Choroid plexus epithelial cell (primary cell): ENCODE results near the gene OS9.

Experiments used
- DNase-seq: peaks from one replicate; pipeline ENCODE4 v3.0.0-alpha.2; 2010; ENCODE audit warnings: low read depth
- H3K4me3 ChIP-seq: 2 replicates; pipeline ENCODE4 v1.5.1; 2011; ENCODE audit warnings: low read depth, mild to moderate bottlenecking, control low read depth, low read length, moderate library complexity
- TF ChIP-seq, protein P1 (sequence below): conservative IDR thresholded peaks from 2 replicates; pipeline ENCODE4 v1.5.1; 2011; ENCODE audit warnings: low read depth, mild to moderate bottlenecking, control low read depth, inconsistent platforms, low read length, moderate library complexity

Gene OS9

DNA sequence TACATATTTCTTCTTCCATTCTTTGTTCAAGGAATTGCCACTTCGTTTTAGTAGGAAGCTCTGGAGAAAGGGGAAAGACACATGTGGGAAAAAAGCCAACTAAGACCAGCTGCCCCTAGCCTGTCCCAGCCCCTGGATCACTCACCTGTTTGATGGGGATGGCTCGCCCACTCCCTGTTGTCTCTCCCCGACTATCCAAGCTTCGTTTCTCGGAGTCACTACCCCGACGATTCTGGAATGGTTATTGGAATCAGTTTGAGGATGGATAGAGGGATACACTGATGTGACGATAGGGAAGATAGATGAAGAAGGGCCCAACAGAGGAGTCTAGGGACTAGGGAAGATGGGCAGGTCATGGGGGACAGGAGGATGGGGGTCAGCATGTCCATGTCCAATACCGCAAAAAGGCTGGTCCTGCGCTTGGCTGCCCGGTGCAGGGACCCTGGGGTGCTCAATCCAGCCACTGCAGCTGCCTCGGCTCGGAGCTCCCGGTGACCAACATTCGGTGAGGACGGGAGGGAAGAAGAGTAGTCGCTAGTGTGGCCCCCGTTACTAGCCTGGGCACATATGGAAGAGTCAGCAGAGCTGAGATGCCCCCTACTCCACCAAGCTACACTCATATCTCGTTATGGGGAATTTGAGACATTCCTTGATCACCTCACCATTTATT, 37.6 kb downstream of the OS9 start:
- DNase-seq = no peak
- no peak overlapping the region for H3K4me3 ChIP-seq
- TF ChIP-seq, protein P1, sequence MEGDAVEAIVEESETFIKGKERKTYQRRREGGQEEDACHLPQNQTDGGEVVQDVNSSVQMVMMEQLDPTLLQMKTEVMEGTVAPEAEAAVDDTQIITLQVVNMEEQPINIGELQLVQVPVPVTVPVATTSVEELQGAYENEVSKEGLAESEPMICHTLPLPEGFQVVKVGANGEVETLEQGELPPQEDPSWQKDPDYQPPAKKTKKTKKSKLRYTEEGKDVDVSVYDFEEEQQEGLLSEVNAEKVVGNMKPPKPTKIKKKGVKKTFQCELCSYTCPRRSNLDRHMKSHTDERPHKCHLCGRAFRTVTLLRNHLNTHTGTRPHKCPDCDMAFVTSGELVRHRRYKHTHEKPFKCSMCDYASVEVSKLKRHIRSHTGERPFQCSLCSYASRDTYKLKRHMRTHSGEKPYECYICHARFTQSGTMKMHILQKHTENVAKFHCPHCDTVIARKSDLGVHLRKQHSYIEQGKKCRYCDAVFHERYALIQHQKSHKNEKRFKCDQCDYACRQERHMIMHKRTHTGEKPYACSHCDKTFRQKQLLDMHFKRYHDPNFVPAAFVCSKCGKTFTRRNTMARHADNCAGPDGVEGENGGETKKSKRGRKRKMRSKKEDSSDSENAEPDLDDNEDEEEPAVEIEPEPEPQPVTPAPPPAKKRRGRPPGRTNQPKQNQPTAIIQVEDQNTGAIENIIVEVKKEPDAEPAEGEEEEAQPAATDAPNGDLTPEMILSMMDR = no peak

- no peak for DNase-seq
- H3K4me3 ChIP-seq = no peak overlapping the region
These were observed 38.3 kb downstream of the OS9 start for GRCh38 chr12:57732270-57732669.

GRCh38 chr12:57732726-57733593, 39.0 kb downstream of the OS9 start:
- no peak for DNase-seq
- H3K4me3 ChIP-seq = no peak overlapping the region
- TF ChIP-seq, protein P1 = no peak

More at GRCh38 chr12:57732270-57732669, 38.3 kb downstream of the OS9 start:
- TF ChIP-seq, protein P1 = no peak

DNA sequence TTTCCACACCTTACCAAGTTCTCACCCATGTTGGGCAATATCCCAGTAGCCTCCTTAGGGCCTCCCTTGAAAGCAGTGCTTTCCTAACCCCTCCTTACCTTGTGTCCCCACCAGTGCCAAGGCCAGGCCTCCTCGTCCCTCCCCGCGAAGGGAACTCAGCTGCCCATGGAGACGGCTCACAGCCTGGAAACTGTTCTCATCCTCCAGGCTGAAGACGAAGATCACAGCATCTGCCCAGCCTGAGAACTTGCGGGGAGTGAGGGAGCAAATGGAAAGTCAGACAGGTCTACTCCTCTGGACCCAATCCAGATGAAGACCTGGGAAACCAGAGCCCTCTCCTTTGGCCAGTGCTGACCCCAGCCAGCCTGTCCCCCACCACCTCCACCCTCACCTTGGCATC, 40.0 kb downstream of the OS9 start:
- TF ChIP-seq, protein P1 = no peak
- H3K4me3 ChIP-seq = no peak overlapping the region
- no peak for DNase-seq

DNA sequence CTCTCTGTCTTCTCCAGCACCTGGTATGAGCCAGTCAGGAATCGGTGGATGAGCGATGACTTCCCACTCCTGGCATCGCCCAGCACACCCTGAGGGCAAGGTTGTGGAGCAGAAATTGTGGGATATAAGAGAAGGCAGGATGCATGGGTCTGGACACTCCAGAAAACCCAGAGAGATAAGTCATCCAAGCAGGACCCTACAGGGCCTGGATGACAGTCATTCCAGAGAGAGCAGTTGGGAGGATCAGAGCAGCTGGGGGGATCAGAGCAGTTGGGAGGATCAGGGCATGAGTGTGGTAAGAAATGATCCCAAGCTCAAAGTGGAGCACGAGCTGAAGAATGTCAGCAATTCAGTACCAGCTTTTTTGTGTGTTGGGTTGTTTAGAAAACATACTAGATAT, 40.7 kb downstream of the OS9 start:
- no peak overlapping the region for H3K4me3 ChIP-seq
- DNase-seq = no peak
- TF ChIP-seq, protein P1 = no peak

GRCh38 chr12:57735198-57735855, 41.4 kb downstream of the OS9 start:
- TF ChIP-seq, protein P1 = no peak
- no peak overlapping the region for H3K4me3 ChIP-seq
- no peak for DNase-seq
